ENCODE results near the gene GCSAM.

The GCSAM gene

DNA sequence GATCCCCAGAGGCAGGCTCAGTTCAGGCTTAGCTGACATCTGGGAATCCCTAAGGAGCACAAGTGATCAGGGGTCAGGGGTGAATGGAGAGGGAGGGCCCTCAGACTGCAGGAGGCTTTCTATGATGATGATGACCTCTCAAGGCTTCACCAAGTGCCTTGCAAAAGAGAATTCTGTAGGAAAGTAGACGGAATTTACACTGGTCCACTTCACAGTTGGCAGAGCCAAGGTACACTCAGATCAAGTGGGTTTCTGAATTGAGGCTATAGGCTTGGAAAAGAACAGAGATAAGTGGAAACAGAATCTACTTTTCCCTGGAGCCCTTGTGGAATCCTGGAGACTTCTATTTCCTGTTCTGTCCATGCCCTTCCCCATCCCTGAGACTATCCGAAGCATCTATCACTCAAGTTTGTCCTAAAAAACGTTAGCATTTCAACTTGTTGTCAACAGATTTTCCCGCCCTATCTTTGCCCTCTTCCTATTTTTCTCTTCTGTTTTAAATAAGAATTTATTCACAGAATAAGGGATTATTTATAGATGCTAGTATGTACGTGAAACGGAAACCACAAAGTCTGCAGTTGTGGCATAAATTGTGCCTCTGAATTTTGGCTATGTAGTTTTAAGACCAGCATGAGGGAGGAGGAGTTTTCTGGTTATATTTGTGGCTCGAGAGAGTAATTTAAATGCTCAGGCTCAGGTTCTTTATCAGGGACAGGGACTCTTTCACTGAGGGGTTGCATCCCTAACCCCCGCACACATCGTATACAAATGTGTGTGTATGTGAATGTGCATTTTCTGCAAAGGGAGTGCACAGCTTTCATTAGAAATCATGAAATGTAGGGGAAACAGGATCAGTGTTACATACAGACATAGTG, 12.8 kb downstream of the GCSAM start:
- no peak overlapping the region for H3K4me3 ChIP-seq (replicated peaks; ENCODE audit: insufficient read depth, low read length)
- no peak for DNase-seq (ENCODE audit: low read depth in 1 of 2, low spot score in 1 of 2)
- no peaks in the 10 kb centered on the region for H3K27me3 ChIP-seq (ENCODE audit: insufficient read depth, poor library complexity, severe bottlenecking)
- no peak for TF ChIP-seq REST (IDR thresholded peaks at IDR 0.05; ENCODE audit: insufficient replicate concordance, low read depth)
- TF ChIP-seq SPI1 (IDR thresholded peaks at IDR 0.05; ENCODE audit: borderline replicate concordance, low read depth): no peak
- TF ChIP-seq, protein P1, sequence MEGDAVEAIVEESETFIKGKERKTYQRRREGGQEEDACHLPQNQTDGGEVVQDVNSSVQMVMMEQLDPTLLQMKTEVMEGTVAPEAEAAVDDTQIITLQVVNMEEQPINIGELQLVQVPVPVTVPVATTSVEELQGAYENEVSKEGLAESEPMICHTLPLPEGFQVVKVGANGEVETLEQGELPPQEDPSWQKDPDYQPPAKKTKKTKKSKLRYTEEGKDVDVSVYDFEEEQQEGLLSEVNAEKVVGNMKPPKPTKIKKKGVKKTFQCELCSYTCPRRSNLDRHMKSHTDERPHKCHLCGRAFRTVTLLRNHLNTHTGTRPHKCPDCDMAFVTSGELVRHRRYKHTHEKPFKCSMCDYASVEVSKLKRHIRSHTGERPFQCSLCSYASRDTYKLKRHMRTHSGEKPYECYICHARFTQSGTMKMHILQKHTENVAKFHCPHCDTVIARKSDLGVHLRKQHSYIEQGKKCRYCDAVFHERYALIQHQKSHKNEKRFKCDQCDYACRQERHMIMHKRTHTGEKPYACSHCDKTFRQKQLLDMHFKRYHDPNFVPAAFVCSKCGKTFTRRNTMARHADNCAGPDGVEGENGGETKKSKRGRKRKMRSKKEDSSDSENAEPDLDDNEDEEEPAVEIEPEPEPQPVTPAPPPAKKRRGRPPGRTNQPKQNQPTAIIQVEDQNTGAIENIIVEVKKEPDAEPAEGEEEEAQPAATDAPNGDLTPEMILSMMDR (IDR thresholded peaks at IDR 0.05; ENCODE audit: insufficient read depth, low read length): no peak
- TF ChIP-seq POLR2AphosphoS5 (IDR thresholded peaks at IDR 0.05; ENCODE audit: low read depth): no peak
- no peak for TF ChIP-seq GABPA (IDR thresholded peaks at IDR 0.05; ENCODE audit: low read depth)
- H3K27ac ChIP-seq (replicated peaks): no peak overlapping the region

DNA sequence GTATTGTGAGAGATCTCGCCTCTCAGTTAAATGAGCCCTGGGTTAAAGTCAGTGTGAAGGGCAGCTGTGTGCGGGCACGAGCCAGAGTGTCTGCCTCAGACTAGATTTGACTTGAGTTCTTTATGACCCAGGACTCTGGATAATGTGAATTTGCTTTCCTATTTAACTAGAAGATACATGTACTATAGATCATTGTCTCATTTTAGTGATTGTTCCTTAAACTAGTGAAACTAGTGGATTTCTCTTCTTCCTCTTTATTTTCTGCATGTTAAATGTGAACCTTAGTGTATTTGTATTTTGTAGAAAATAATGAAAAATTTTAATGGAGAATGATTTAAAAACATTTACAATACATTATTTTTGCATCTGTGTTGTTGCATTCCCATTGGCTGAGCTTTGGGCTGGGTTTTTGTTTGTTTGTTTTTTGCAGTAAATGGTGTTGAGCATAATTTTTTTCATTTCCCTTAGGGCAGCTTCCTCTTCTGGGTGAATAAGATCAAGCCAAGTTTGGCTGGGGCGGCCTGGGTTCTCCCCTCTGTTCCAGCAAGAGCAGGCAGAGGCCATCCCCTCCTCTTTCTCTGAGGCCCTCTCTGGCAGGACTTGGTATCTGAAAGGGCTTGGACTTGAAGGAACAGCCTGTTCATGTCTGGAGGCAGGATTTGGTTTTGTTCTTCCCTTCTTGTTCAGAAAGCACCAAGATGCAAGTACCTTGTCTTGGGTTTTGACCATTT, 15.0 kb downstream of the GCSAM start:
- H3K27me3 ChIP-seq (ENCODE audit: insufficient read depth, poor library complexity, severe bottlenecking): no peaks in the 10 kb centered on the region
- H3K27ac ChIP-seq (replicated peaks): no peak overlapping the region
- DNase-seq (ENCODE audit: low read depth in 1 of 2, low spot score in 1 of 2): peak in 1 of 2 experiments; percentile 62
- no peak for TF ChIP-seq POLR2AphosphoS5 (IDR thresholded peaks at IDR 0.05; ENCODE audit: low read depth)
- no peak for TF ChIP-seq GABPA (IDR thresholded peaks at IDR 0.05; ENCODE audit: low read depth)
- no peak for TF ChIP-seq REST (IDR thresholded peaks at IDR 0.05; ENCODE audit: insufficient replicate concordance, low read depth)
- TF ChIP-seq SPI1 (IDR thresholded peaks at IDR 0.05; ENCODE audit: borderline replicate concordance, low read depth): no peak
- TF ChIP-seq, protein P1 (IDR thresholded peaks at IDR 0.05; ENCODE audit: insufficient read depth, low read length): no peak
- H3K4me3 ChIP-seq (replicated peaks; ENCODE audit: insufficient read depth, low read length): no peak overlapping the region

DNA sequence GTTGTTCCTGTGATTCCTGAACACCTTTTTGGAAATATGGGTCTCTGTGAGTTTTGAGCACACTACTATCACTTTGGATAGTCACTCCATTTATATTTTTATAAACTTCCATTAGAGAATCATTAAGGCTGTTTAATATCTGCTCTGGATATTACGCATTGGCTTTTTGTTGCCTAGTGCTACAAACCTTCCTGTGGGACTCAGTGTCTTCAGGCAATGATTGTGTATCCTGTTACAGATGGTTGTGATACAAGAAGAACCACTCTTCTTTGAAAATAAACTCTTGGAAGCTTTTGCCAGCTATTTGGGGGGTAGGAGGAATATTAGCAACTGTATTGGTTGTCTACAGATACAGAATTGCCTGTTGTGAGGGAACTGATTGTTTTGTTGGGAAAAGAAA, 15.6 kb downstream of the GCSAM start:
- no peak for DNase-seq (ENCODE audit: low read depth in 1 of 2, low spot score in 1 of 2)
- Histone ChIP-seq H3K4me3 (replicated peaks; ENCODE audit: insufficient read depth, low read length) (no peak overlapping the region), H3K27ac (replicated peaks) (no peak overlapping the region), H3K27me3 (ENCODE audit: insufficient read depth, poor library complexity, severe bottlenecking) (no peaks in the 10 kb centered on the region)
- no peak for TF ChIP-seq POLR2AphosphoS5 (IDR thresholded peaks at IDR 0.05; ENCODE audit: low read depth)
- no peak for TF ChIP-seq GABPA (IDR thresholded peaks at IDR 0.05; ENCODE audit: low read depth)
- no peak for TF ChIP-seq REST (IDR thresholded peaks at IDR 0.05; ENCODE audit: insufficient replicate concordance, low read depth)
- no peak for TF ChIP-seq SPI1 (IDR thresholded peaks at IDR 0.05; ENCODE audit: borderline replicate concordance, low read depth)
- TF ChIP-seq, protein P1 (IDR thresholded peaks at IDR 0.05; ENCODE audit: insufficient read depth, low read length): no peak

Data from HL-60 (cell line).